Gastroesophageal sphincter (tissue), 4 donors: ENCODE data around the gene OCEL1. TPM values are rescaled to one million over a fixed set of nuclear protein-coding genes. Genes with fewer than 3 reads are reported as not detected.

Experiments used
- ATAC-seq: fragments of 150-250 bp; one replicate; pipeline ENCODE4 v1.9.1; 2016; ENCODE audit warnings: mild to moderate bottlenecking, moderate library complexity
- H3K27ac ChIP-seq, 4 donors: fragments of 200-600 bp; sonication (generic) in 3 of 4; 1 replicate in 3 of 4; 2 replicates in 1 of 4; pipeline ENCODE4 v1.5.1; 2016 to 2019
- H3K27me3 ChIP-seq: fragments of 200-600 bp; sonication (generic); one replicate; pipeline ENCODE4 v1.5.1; 2019
- H3K36me3 ChIP-seq, 2 donors: fragments of 200-600 bp; sonication (generic); one replicate each; pipeline ENCODE4 v1.5.1; 2019; ENCODE audit warnings: control low read depth in 1 of 2
- H3K4me1 ChIP-seq, 3 donors: fragments of 200-600 bp; sonication (generic); 1 replicate in 2 of 3; 2 replicates in 1 of 3; pipeline ENCODE4 v1.5.1; 2016 to 2019; ENCODE audit warnings: control low read depth in 2 of 3
- H3K4me3 ChIP-seq, 2 donors: fragments of 200-600 bp; sonication (generic); one replicate each; pipeline ENCODE4 v1.5.1; 2019; ENCODE audit warnings: mild to moderate bottlenecking in 1 of 2, moderate library complexity in 1 of 2
- H3K9me3 ChIP-seq, 3 donors: fragments of 200-600 bp; sonication (generic); one replicate each; pipeline ENCODE4 v1.5.1; 2017 to 2019; ENCODE audit warnings: control low read depth in 2 of 3
- EP300 ChIP-seq: sonication (generic); formaldehyde crosslinking; IDR thresholded peaks from one replicate; pipeline ENCODE4 v1.6.1; 2017; ENCODE audit warnings: antibody characterized with exemption, mild to moderate bottlenecking
- POLR2A ChIP-seq, 2 donors: fragments of 450-650 bp; IDR thresholded peaks; one replicate each; pipeline ENCODE4 v1.6.1; 2017; ENCODE audit warnings: antibody characterized with exemption in 2 of 2, mild to moderate bottlenecking in 2 of 2, moderate library complexity in 1 of 2
- POLR2AphosphoS5 ChIP-seq: sonication (generic); formaldehyde crosslinking; IDR thresholded peaks from one replicate; pipeline ENCODE4 v1.6.1; 2017; ENCODE audit warnings: antibody characterized with exemption
- WGBS, 2 donors: methylation state at CpG; one replicate each; pipeline ENCODE4 v1.1.5; 2018; ENCODE audit warnings: low coverage in 1 of 2; 5-methylcytosine and 5-hydroxymethylcytosine counted together
- total RNA-seq, 4 donors: library from RNA; depleted of rRNA; stranded (reverse); fragments of >200 nt; gene quantifications; one replicate each; pipeline ENCODE4 v1.1.0, GENCODE V29; 2016
- TF ChIP-seq, protein P1 (sequence below), 4 experiments: fragments of 200-600 bp in 2 of 4; fragments of 450-650 bp in 2 of 4; sonication (generic) in 1 of 4; IDR thresholded peaks; one replicate each; pipeline ENCODE4 v1.5.1; 2017 to 2019; ENCODE audit warnings: antibody characterized with exemption in 4 of 4, mild to moderate bottlenecking in 2 of 4, moderate library complexity in 2 of 4

The OCEL1 gene
- total RNA-seq, 4 donors from 2014 or later = 3.5 to 15.1 (median 6.5) TPM

DNA sequence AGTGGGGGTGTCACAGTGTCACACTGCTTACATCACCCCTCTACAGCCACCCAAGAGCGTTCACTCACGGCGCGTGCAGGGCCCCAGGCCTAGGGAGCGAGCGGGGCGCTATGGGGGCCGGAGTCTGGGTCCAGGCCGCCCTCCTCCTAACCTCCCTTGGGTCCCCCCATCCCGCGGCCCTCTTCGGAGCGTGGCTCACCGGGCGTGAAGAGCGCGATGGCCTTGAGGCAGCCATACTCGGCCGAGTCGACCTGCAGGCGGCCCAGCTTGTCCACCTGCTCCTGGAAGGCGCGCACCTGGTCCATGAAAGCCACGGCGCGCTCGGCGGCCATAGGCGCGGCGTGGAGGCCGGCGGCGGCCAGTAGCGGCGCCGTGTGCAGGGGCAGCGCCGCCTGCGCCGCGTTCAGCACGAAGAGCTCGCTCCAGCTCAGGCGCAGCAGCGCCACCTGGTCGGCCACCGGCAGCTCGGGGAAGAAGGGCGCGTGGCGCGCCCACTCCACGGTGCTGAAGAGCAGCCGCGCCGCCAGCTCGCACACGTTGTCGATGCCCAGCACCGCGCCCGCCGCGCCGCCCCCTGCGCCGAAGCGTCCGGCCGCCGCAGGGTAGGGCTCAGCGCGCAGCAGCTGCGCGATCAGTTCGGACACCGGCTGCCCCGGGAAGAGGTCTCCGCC is 9.4 kb downstream of the OCEL1 start:
- peak overlapping the region; percentile 35 to 63 for H3K4me3 ChIP-seq
- no peaks in the 10 kb centered on the region for H3K27me3 ChIP-seq
- peak overlapping the region; percentile 12 to 87 (median 82) for H3K27ac ChIP-seq
- TF ChIP-seq POLR2AphosphoS5 = no peak
- TF ChIP-seq, protein P1, sequence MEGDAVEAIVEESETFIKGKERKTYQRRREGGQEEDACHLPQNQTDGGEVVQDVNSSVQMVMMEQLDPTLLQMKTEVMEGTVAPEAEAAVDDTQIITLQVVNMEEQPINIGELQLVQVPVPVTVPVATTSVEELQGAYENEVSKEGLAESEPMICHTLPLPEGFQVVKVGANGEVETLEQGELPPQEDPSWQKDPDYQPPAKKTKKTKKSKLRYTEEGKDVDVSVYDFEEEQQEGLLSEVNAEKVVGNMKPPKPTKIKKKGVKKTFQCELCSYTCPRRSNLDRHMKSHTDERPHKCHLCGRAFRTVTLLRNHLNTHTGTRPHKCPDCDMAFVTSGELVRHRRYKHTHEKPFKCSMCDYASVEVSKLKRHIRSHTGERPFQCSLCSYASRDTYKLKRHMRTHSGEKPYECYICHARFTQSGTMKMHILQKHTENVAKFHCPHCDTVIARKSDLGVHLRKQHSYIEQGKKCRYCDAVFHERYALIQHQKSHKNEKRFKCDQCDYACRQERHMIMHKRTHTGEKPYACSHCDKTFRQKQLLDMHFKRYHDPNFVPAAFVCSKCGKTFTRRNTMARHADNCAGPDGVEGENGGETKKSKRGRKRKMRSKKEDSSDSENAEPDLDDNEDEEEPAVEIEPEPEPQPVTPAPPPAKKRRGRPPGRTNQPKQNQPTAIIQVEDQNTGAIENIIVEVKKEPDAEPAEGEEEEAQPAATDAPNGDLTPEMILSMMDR (IDR thresholded peaks at IDR 0.05) = peak in 3 of 4 experiments; percentile 60 to 84 (median 63)
- ATAC-seq = peak; percentile 89
- H3K36me3 ChIP-seq = peaks cover 0 to 67% of the 10 kb centered on the region in 2 donors
- no CpG with 5 or more reads among the region's 80 CpGs for WGBS, 2 donors
- peaks cover 0 to 37% (median 12%) of the 10 kb centered on the region in 3 donors for H3K4me1 ChIP-seq
- no peaks in the 10 kb centered on the region for H3K9me3 ChIP-seq

DNA sequence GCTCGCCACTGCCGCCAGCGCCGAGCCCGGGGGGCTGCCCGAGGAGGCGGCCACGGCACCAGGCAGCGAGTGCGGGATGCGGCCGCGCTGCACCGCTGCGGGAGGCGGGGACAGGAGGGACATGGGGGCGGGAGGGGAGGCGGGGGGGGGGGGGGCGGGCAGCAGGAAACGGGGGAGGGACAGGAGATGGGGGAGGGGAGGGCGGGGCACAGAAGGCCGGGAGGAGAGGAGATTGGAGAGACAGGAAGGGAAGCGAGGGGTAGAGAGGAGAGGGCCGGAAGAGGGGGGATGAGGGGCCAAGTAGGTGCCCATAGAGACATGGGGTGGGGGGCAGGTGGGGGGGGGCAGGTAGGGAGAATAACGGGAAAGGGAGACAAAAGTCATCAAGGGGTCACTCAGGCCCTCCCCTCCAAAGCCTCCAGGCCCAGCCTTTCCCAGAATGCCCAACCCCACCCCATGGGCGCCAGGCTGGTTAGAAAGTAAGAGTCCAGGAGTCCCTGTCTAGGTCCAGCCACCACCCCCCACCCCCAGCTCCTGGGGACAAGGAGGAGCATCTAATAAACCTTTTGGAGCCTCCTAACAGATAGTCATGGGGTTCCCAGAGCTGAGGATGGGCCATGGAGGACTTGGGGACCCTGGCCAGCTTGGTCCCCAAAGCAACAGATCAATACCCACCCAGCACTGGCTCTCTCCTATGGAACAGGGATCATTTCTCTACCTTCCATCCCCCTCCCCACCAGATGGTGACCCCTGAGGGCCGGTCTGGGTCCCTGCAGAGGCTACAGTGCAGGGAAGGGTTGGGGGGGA is 10.1 kb downstream of the OCEL1 start:
- peak overlapping the region in 3 of 4 donors; percentile 80 to 87 (median 84) for H3K27ac ChIP-seq
- H3K4me3 ChIP-seq = peak overlapping the region; percentile 35 to 63
- H3K4me1 ChIP-seq = peaks cover 0 to 39% (median 13%) of the 10 kb centered on the region in 3 donors
- no peaks in the 10 kb centered on the region for H3K9me3 ChIP-seq
- H3K27me3 ChIP-seq = no peaks in the 10 kb centered on the region
- no peak for TF ChIP-seq POLR2AphosphoS5
- WGBS, 2 donors = 0 to 20% methylated on average over 2 to 3 of the region's 27 CpGs
- peaks cover 0 to 65% of the 10 kb centered on the region in 2 donors for H3K36me3 ChIP-seq
- peak; percentile 42 for ATAC-seq

DNA sequence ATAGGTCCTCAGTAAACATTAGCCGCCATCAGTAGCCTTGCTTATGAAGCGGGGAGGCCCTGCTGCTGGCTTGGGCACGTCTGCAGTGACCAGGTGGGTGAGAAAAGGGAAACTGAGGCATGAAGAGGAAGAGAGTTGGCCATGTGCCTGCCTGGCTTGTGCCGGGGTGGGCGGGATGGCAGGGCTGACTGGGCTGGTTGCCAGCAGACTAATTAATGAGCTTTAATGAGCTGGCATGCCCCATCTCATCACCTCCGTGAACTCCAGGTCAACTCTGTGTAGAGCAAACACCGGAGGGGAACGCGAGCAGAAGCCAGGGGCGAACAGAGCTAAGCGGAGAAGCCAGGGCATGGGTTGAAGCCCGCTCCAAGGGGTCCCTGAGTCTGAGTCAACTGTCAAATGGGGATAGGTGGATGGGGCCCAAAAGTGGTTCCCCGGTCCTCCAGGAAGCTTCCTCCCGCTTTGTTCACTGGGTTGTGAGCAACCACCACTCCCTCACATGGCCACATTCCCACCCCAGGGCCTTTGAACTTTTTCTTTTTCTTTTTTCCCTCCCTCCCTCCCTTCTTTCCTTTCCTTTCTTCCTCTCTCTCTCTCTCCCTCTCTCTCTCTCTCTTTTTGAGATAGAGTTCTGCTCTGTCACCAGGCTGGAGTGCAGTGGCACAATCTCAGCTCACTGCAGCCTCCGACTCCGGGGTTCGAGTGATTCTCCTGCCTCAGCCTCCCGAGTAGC is 11.0 kb downstream of the OCEL1 start:
- Histone ChIP-seq H3K27ac (peak overlapping the region in 3 of 4 donors; percentile 80 to 87 (median 84)), H3K27me3 (no peaks in the 10 kb centered on the region), H3K4me3 (no peak overlapping the region), H3K4me1 (peaks cover 0 to 47% (median 21%) of the 10 kb centered on the region in 3 donors), H3K36me3 (peaks cover 0 to 57% of the 10 kb centered on the region in 2 donors), H3K9me3 (no peaks in the 10 kb centered on the region)
- no peak for ATAC-seq
- TF ChIP-seq POLR2A (IDR thresholded peaks at IDR 0.05) (no peak), POLR2AphosphoS5 (no peak), EP300 (no peak)
- TF ChIP-seq, protein P1 (IDR thresholded peaks at IDR 0.05) = no peak
- 79 to 93% methylated on average over 6 to 17 of the region's 18 CpGs for WGBS, 2 donors

DNA sequence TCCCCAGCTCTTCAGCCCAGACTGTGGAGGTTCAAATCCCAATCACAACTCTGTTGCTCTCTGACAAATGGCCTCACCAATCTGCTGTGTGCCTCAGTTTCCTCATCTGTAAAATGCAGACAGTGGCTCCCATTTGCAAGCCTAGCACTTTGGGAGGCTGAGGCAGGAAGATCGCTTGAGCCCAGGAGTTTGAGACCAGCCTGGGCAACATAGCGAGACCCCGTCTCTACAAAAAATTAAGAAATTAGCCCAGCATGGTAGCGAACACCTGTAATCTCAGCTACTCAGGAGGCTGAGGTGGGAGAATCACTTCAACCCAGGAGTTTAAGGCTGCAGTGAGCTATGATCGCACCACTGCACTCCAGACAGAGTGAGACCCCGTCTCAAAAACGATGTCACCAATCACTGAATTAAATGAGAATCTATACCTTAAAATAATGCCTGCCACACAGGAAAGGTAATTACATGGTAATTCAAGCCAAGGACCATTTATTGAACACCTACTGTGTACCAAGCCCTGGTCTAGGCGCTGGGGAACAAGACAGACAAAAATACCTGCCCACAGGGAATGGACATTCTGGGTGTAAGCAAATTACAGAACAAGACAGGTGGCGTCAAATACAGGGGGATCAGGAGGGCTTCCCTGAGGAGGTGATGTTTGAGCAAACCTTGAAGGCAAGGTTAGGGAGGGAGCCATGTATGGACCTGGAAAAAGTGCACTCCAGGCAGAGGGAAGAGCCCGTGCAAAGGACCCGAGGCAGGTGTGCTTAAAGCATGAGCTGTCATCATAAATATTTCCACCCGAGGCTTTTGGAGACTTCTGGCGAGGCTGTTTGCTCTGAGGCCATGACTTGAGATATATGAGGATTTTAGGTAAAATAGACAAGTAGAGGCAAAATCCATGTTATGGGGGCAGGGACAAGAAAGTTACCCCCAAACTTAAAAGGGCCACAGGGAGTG is 12.0 kb downstream of the OCEL1 start:
- Histone ChIP-seq H3K36me3 (peaks cover 0 to 46% of the 10 kb centered on the region in 2 donors), H3K4me1 (peaks cover 0 to 58% (median 31%) of the 10 kb centered on the region in 3 donors), H3K4me3 (no peak overlapping the region), H3K9me3 (no peaks in the 10 kb centered on the region), H3K27me3 (no peaks in the 10 kb centered on the region), H3K27ac (no peak overlapping the region)
- whole genome bisulfite sequencing, 2 donors = 69 to 87% methylated on average over 3 to 11 of the region's 13 CpGs
- TF ChIP-seq POLR2AphosphoS5 = no peak
- no peak for TF ChIP-seq POLR2A (IDR thresholded peaks at IDR 0.05)
- TF ChIP-seq, protein P1 (IDR thresholded peaks at IDR 0.05) = no peak
- no peak for TF ChIP-seq EP300
- no peak for ATAC-seq
